ENCODE measurements around the gene AFMID. TPM values are rescaled to one million over a fixed set of nuclear protein-coding genes. Genes with fewer than 3 reads are reported as not detected.

AFMID gene
- total and polyA plus RNA-seq, 5 donors from 2014 or later, result 1.8 to 5.5 (median 2.8) TPM

DNA sequence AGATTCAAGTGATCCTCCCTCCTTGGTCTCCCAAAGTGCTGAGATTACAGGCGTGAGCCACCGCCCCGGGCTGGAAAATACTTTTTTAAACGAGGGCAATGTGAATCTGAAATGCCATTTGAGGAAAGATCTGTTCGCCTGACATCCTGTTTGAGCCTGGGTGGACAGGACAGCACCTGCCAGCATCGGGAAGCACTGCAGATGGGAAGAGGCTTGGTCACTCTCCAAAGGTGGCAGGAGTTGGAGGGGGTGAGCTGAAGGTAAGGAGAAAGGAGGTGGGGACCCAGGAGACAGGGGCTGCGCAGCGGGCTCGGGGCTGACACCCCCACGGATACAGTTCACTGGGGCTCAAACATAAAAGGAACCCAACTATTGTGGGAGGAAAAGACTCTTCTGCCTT, 22.9 kb downstream of the AFMID start:
- H3K36me3 ChIP-seq (ENCODE audit: control insufficient read depth, insufficient read depth, low read length), result no peaks in the 10 kb centered on the region
- ATAC-seq (ENCODE audit: low read depth in 2 of 2) (no peak), DNase-seq (no peak)
- no peaks in the 10 kb centered on the region for H3K9me3 ChIP-seq (ENCODE audit: control insufficient read depth in 2 of 2, low read length in 2 of 2)
- peaks cover 0 to 14% (median 0%) of the 10 kb centered on the region in 4 donors for H3K4me1 Mint-ChIP-seq
- H3K27me3 ChIP-seq (ENCODE audit: control insufficient read depth, insufficient read depth, low read length), result no peaks in the 10 kb centered on the region
- peaks cover 6% of the 10 kb centered on the region for H3K4me1 ChIP-seq (ENCODE audit: control insufficient read depth, insufficient read depth, low read length, poor library complexity, severe bottlenecking)
- no peak overlapping the region for H3K4me3 ChIP-seq (ENCODE audit: low read depth, low read length)
- no peaks in the 10 kb centered on the region for H3K9me3 Mint-ChIP-seq
- no peaks in the 10 kb centered on the region for H3K36me3 Mint-ChIP-seq
- no peak overlapping the region for H3K4me3 Mint-ChIP-seq
- no peak overlapping the region for H3K27ac Mint-ChIP-seq
- no peaks in the 10 kb centered on the region for H3K27me3 Mint-ChIP-seq
- no peak overlapping the region for H3K27ac ChIP-seq (ENCODE audit: insufficient read depth, low read length, poor library complexity, severe bottlenecking)

- Mint-ChIP-seq H3K27ac (no peak overlapping the region), H3K4me1 (peaks cover 0 to 14% (median 0%) of the 10 kb centered on the region in 4 donors), H3K36me3 (no peaks in the 10 kb centered on the region), H3K27me3 (no peaks in the 10 kb centered on the region), H3K9me3 (no peaks in the 10 kb centered on the region), H3K4me3 (no peak overlapping the region)
- Histone ChIP-seq H3K9me3 (ENCODE audit: control insufficient read depth in 2 of 2, low read length in 2 of 2) (no peaks in the 10 kb centered on the region), H3K27ac (ENCODE audit: insufficient read depth, low read length, poor library complexity, severe bottlenecking) (no peak overlapping the region), H3K27me3 (ENCODE audit: control insufficient read depth, insufficient read depth, low read length) (no peaks in the 10 kb centered on the region), H3K4me1 (ENCODE audit: control insufficient read depth, insufficient read depth, low read length, poor library complexity, severe bottlenecking) (peaks cover 6% of the 10 kb centered on the region), H3K36me3 (ENCODE audit: control insufficient read depth, insufficient read depth, low read length) (no peaks in the 10 kb centered on the region), H3K4me3 (ENCODE audit: low read depth, low read length) (no peak overlapping the region)
- DNase-seq, result no peak
- no peak for ATAC-seq (ENCODE audit: low read depth in 2 of 2)
These were observed 23.9 kb downstream of the AFMID start for GRCh38 chr17:78211032-78211431.

GRCh38 chr17:78214016-78214705, 27.0 kb downstream of the AFMID start, which contains the start of gene BIRC5:
Gene BIRC5 (plus strand): TSS chr17:78214253. CDS start chr17:78214317, 64 bp downstream.
- no peaks in the 10 kb centered on the region for H3K36me3 Mint-ChIP-seq
- Histone ChIP-seq H3K4me1 (ENCODE audit: control insufficient read depth, insufficient read depth, low read length, poor library complexity, severe bottlenecking) (peaks cover 6% of the 10 kb centered on the region), H3K4me3 (ENCODE audit: low read depth, low read length) (no peak within 1 kb of the TSS), H3K27me3 (ENCODE audit: control insufficient read depth, insufficient read depth, low read length) (no peaks in the 10 kb centered on the region), H3K36me3 (ENCODE audit: control insufficient read depth, insufficient read depth, low read length) (no peaks in the 10 kb centered on the region), H3K27ac (ENCODE audit: insufficient read depth, low read length, poor library complexity, severe bottlenecking) (peak within 1 kb of the TSS; percentile 23), H3K9me3 (ENCODE audit: control insufficient read depth in 2 of 2, low read length in 2 of 2) (no peaks in the 10 kb centered on the region)
- peak within 1 kb of the TSS in 1 of 3 donors; percentile 52 for H3K27ac Mint-ChIP-seq
- peaks cover 0 to 14% (median 2%) of the 10 kb centered on the region in 4 donors for H3K4me1 Mint-ChIP-seq
- H3K4me3 Mint-ChIP-seq, result peak within 1 kb of the TSS; percentile 75 to 94 (median 82)
- H3K27me3 Mint-ChIP-seq, result no peaks in the 10 kb centered on the region
- ATAC-seq (ENCODE audit: low read depth in 2 of 2) (peak; percentile 100), DNase-seq (peak; percentile 85 to 93 (median 89))
- H3K9me3 Mint-ChIP-seq, result no peaks in the 10 kb centered on the region

DNA sequence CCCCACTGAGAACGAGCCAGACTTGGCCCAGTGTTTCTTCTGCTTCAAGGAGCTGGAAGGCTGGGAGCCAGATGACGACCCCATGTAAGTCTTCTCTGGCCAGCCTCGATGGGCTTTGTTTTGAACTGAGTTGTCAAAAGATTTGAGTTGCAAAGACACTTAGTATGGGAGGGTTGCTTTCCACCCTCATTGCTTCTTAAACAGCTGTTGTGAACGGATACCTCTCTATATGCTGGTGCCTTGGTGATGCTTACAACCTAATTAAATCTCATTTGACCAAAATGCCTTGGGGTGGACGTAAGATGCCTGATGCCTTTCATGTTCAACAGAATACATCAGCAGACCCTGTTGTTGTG, 27.5 kb downstream of the AFMID start:
- H3K4me1 ChIP-seq (ENCODE audit: control insufficient read depth, insufficient read depth, low read length, poor library complexity, severe bottlenecking), result peaks cover 6% of the 10 kb centered on the region
- DNase-seq (peak in 1 of 3 donors; percentile 23), ATAC-seq (ENCODE audit: low read depth in 2 of 2) (no peak)
- Mint-ChIP-seq H3K27me3 (no peaks in the 10 kb centered on the region), H3K36me3 (no peaks in the 10 kb centered on the region), H3K4me3 (peak overlapping the region; percentile 75 to 94 (median 82)), H3K4me1 (peaks cover 0 to 14% (median 2%) of the 10 kb centered on the region in 4 donors), H3K9me3 (no peaks in the 10 kb centered on the region), H3K27ac (no peak overlapping the region)
- H3K36me3 ChIP-seq (ENCODE audit: control insufficient read depth, insufficient read depth, low read length), result no peaks in the 10 kb centered on the region
- H3K9me3 ChIP-seq (ENCODE audit: control insufficient read depth in 2 of 2, low read length in 2 of 2), result no peaks in the 10 kb centered on the region
- no peak overlapping the region for H3K4me3 ChIP-seq (ENCODE audit: low read depth, low read length)
- peak overlapping the region; percentile 23 for H3K27ac ChIP-seq (ENCODE audit: insufficient read depth, low read length, poor library complexity, severe bottlenecking)
- H3K27me3 ChIP-seq (ENCODE audit: control insufficient read depth, insufficient read depth, low read length), result no peaks in the 10 kb centered on the region

DNA sequence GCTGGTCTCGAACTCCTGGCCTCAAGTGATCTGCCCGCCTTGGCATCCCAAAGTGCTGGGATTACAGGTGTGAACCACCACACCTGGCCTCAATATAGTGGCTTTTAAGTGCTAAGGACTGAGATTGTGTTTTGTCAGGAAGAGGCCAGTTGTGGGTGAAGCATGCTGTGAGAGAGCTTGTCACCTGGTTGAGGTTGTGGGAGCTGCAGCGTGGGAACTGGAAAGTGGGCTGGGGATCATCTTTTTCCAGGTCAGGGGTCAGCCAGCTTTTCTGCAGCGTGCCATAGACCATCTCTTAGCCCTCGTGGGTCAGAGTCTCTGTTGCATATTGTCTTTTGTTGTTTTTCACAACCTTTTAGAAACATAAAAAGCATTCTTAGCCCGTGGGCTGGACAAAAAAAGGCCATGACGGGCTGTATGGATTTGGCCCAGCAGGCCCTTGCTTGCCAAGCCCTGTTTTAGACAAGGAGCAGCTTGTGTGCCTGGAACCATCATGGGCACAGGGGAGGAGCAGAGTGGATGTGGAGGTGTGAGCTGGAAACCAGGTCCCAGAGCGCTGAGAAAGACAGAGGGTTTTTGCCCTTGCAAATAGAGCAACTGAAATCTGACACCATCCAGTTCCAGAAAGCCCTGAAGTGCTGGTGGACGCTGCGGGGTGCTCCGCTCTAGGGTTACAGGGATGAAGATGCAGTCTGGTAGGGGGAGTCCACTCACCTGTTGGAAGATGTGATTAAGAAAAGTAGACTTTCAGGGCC, 32.4 kb downstream of the AFMID start:
- H3K36me3 Mint-ChIP-seq, result no peaks in the 10 kb centered on the region
- no peak overlapping the region for H3K4me3 Mint-ChIP-seq
- peak overlapping the region in 1 of 3 donors; percentile 81 for H3K27ac Mint-ChIP-seq

DNA sequence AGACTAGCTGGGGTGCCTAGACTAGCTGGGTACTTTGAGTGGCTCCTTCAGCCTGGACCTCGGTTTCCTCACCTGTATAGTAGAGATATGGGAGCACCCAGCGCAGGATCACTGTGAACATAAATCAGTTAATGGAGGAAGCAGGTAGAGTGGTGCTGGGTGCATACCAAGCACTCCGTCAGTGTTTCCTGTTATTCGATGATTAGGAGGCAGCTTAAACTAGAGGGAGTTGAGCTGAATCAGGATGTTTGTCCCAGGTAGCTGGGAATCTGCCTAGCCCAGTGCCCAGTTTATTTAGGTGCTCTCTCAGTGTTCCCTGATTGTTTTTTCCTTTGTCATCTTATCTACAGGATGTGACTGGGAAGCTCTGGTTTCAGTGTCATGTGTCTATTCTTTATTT, 35.9 kb downstream of the AFMID start:
- H3K4me1 ChIP-seq (ENCODE audit: control insufficient read depth, insufficient read depth, low read length, poor library complexity, severe bottlenecking), result no peaks in the 10 kb centered on the region
- H3K27me3 Mint-ChIP-seq, result no peaks in the 10 kb centered on the region
- DNase-seq (no peak), ATAC-seq (ENCODE audit: low read depth in 2 of 2) (peak; percentile 20 to 45)
- no peaks in the 10 kb centered on the region for H3K27me3 ChIP-seq (ENCODE audit: control insufficient read depth, insufficient read depth, low read length)
- no peak overlapping the region for H3K4me3 ChIP-seq (ENCODE audit: low read depth, low read length)
- no peaks in the 10 kb centered on the region for H3K36me3 Mint-ChIP-seq
- no peaks in the 10 kb centered on the region for H3K36me3 ChIP-seq (ENCODE audit: control insufficient read depth, insufficient read depth, low read length)
- no peaks in the 10 kb centered on the region for H3K9me3 ChIP-seq (ENCODE audit: control insufficient read depth in 2 of 2, low read length in 2 of 2)
- no peak overlapping the region for H3K4me3 Mint-ChIP-seq
- peak overlapping the region; percentile 6 to 69 (median 56) for H3K27ac Mint-ChIP-seq
- H3K4me1 Mint-ChIP-seq, result peaks cover 0 to 17% (median 2%) of the 10 kb centered on the region in 4 donors
- no peaks in the 10 kb centered on the region for H3K9me3 Mint-ChIP-seq
- no peak overlapping the region for H3K27ac ChIP-seq (ENCODE audit: insufficient read depth, low read length, poor library complexity, severe bottlenecking)

More for the DNA sequence above, 32.4 kb downstream of the AFMID start:
- peaks cover 2% of the 10 kb centered on the region for H3K4me1 ChIP-seq (ENCODE audit: control insufficient read depth, insufficient read depth, low read length, poor library complexity, severe bottlenecking)
- no peaks in the 10 kb centered on the region for H3K9me3 Mint-ChIP-seq
- peaks cover 0 to 18% (median 4%) of the 10 kb centered on the region in 4 donors for H3K4me1 Mint-ChIP-seq
- DNase-seq (no peak), ATAC-seq (ENCODE audit: low read depth in 2 of 2) (no peak)
- H3K27me3 ChIP-seq (ENCODE audit: control insufficient read depth, insufficient read depth, low read length), result no peaks in the 10 kb centered on the region
- no peak overlapping the region for H3K4me3 ChIP-seq (ENCODE audit: low read depth, low read length)
- H3K36me3 ChIP-seq (ENCODE audit: control insufficient read depth, insufficient read depth, low read length), result no peaks in the 10 kb centered on the region
- no peak overlapping the region for H3K27ac ChIP-seq (ENCODE audit: insufficient read depth, low read length, poor library complexity, severe bottlenecking)
- no peaks in the 10 kb centered on the region for H3K27me3 Mint-ChIP-seq
- no peaks in the 10 kb centered on the region for H3K9me3 ChIP-seq (ENCODE audit: control insufficient read depth in 2 of 2, low read length in 2 of 2)

GRCh38 chr17:78223765-78224164, 36.6 kb downstream of the AFMID start:
- DNase-seq (no peak), ATAC-seq (ENCODE audit: low read depth in 2 of 2) (no peak)
- Histone ChIP-seq H3K27me3 (ENCODE audit: control insufficient read depth, insufficient read depth, low read length) (no peaks in the 10 kb centered on the region), H3K27ac (ENCODE audit: insufficient read depth, low read length, poor library complexity, severe bottlenecking) (no peak overlapping the region), H3K36me3 (ENCODE audit: control insufficient read depth, insufficient read depth, low read length) (no peaks in the 10 kb centered on the region), H3K4me1 (ENCODE audit: control insufficient read depth, insufficient read depth, low read length, poor library complexity, severe bottlenecking) (no peaks in the 10 kb centered on the region), H3K4me3 (ENCODE audit: low read depth, low read length) (no peak overlapping the region), H3K9me3 (ENCODE audit: control insufficient read depth in 2 of 2, low read length in 2 of 2) (no peaks in the 10 kb centered on the region)
- Mint-ChIP-seq H3K4me1 (peaks cover 0 to 17% (median 2%) of the 10 kb centered on the region in 4 donors), H3K4me3 (no peak overlapping the region), H3K9me3 (no peaks in the 10 kb centered on the region), H3K36me3 (no peaks in the 10 kb centered on the region), H3K27me3 (no peaks in the 10 kb centered on the region), H3K27ac (peak overlapping the region; percentile 11 to 69 (median 56))

Data from CD4-positive, CD25-positive, alpha-beta regulatory T cell (primary cell).